Measurements from ENCODE around the gene ARMC2.

GRCh38 chr6:108841377-108841855, 6.8 kb upstream of the ARMC2 start:
- no peak for TF ChIP-seq CTCF (IDR thresholded peaks at IDR 0.05)
- no peak for TF ChIP-seq RXRA (IDR thresholded peaks at IDR 0.05; ENCODE audit: borderline replicate concordance, low read depth)
- no peak for TF ChIP-seq RAD21 (IDR thresholded peaks at IDR 0.05; ENCODE audit: low read length)
- TF ChIP-seq POLR2AphosphoS5 (IDR thresholded peaks at IDR 0.05; ENCODE audit: low read depth, low read length): no peak
- no peak for TF ChIP-seq CHD2 (IDR thresholded peaks at IDR 0.05; ENCODE audit: low read length, partially characterized antibody)
- TF ChIP-seq PBX3 (IDR thresholded peaks at IDR 0.05): no peak
- TF ChIP-seq REST (IDR thresholded peaks at IDR 0.05; ENCODE audit: low read depth, low read length): no peak
- TF ChIP-seq GABPA (IDR thresholded peaks at IDR 0.05; ENCODE audit: low read depth): no peak
- no peak for TF ChIP-seq IRF3 (IDR thresholded peaks at IDR 0.05; ENCODE audit: low read depth, low read length)
- no peak for TF ChIP-seq MEF2A (IDR thresholded peaks at IDR 0.05; ENCODE audit: borderline replicate concordance, low read depth)
- no peak for TF ChIP-seq FOSL2 (IDR thresholded peaks at IDR 0.05; ENCODE audit: borderline replicate concordance, low read depth)
- TF ChIP-seq EP300 (IDR thresholded peaks at IDR 0.05; ENCODE audit: borderline replicate concordance in 1 of 2, low read depth in 1 of 2, low read length in 1 of 2): no peak
- no peak for TF ChIP-seq USF2 (IDR thresholded peaks at IDR 0.05; ENCODE audit: borderline replicate concordance, low read depth, low read length)
